Right lobe of liver (tissue), 6 donors: Measurements from ENCODE around the gene GOLGB1. TPM values are rescaled to one million over a fixed set of nuclear protein-coding genes. Genes with fewer than 3 reads are reported as not detected.

ENCODE experiments used
- ATAC-seq, 4 donors: fragments of 200-7000 bp; cut with Tn5 transposase; one replicate each; pipeline ENCODE4 v1.9.1; 2020; ENCODE audit warnings: mild to moderate bottlenecking in 4 of 4, moderate library complexity in 4 of 4
- DNase-seq, 3 donors: peaks; one replicate each; pipeline ENCODE4 v3.0.0-alpha.2; 2020
- H3K27ac ChIP-seq, 3 donors: fragments of 200-600 bp; one replicate each; pipeline ENCODE4 v1.8.0; 2022
- H3K27me3 ChIP-seq, 2 donors: fragments of 200-600 bp; one replicate each; pipeline ENCODE4 v1.8.0; 2022
- H3K36me3 ChIP-seq, 4 donors: fragments of 200-600 bp; sonication (generic) in 1 of 4; one replicate each; pipeline versions ENCODE4 v1.5.1 to v1.8.0; 2017 to 2022; ENCODE audit warnings: control low read depth in 1 of 4
- H3K4me1 ChIP-seq, 4 donors: fragments of 200-600 bp; sonication (generic) in 1 of 4; one replicate each; pipeline versions ENCODE4 v1.5.1 to v1.8.0; 2017 to 2022; ENCODE audit warnings: control low read depth in 1 of 4
- H3K4me3 ChIP-seq, 3 donors: fragments of 200-600 bp; one replicate each; pipeline ENCODE4 v1.8.0; 2022
- H3K9me3 ChIP-seq, 4 donors: fragments of 200-600 bp; sonication (generic) in 1 of 4; one replicate each; pipeline versions ENCODE4 v1.5.1 to v1.8.0; 2017 to 2022; ENCODE audit warnings: control low read depth in 1 of 4
- POLR2A ChIP-seq: fragments of 450-650 bp; IDR thresholded peaks from one replicate; pipeline ENCODE4 v1.6.1; 2017; ENCODE audit warnings: antibody characterized with exemption, mild to moderate bottlenecking
- WGBS: methylation state at CpG from one replicate; pipeline ENCODE4 v1.1.6; 2018; ENCODE audit warnings: low coverage, low lambda C conversion rate; ENCODE audit not compliant: insufficient coverage; ENCODE audit errors: missing lambda C conversion rate; 5-methylcytosine and 5-hydroxymethylcytosine counted together
- intact Hi-C, 2 donors: fragments of 100-400 bp; cut with DNase I; formaldehyde crosslinking; loops; one replicate each; pipeline versions ENCODE4 v1.11.2 to v1.14.1; 2022
- total RNA-seq, 6 experiments: library from RNA; depleted of rRNA in 2 of 6; stranded (reverse); fragments of >200 nt in 2 of 6; fragmentation: NEBNext Ultra II Directional in 3 of 6; extraction: Animal tissue kit (Norgen Biotek cat#: 25700) in 3 of 6; gene quantifications; one replicate each; pipeline versions ENCODE4 v1.1.0 to v1.2.4, GENCODE V29; 2016 to 2023
- TF ChIP-seq, protein P1 (sequence below), 4 donors: fragments of 200-600 bp in 3 of 4; fragments of 450-650 bp in 1 of 4; IDR thresholded peaks; one replicate each; pipeline versions ENCODE4 v1.5.1 to v1.8.0; 2016 to 2022; ENCODE audit warnings: antibody characterized with exemption in 4 of 4, mild to moderate bottlenecking in 2 of 4
- donor health status: DM: no; HTN: yes; CAD: no.
- donor health status: DM: no; HTN: no; CAD: no.
- donor health status: DM: no; HTN: no; CAD: no.
- donor health status: DM: no; HTN: yes; CAD: no.
- donor health status: DM: no; HTN: yes; CAD: no.

GOLGB1 gene
- total RNA-seq, 6 experiments from 2014 or later, result 26.8 to 31.7 (median 29.5) TPM

DNA sequence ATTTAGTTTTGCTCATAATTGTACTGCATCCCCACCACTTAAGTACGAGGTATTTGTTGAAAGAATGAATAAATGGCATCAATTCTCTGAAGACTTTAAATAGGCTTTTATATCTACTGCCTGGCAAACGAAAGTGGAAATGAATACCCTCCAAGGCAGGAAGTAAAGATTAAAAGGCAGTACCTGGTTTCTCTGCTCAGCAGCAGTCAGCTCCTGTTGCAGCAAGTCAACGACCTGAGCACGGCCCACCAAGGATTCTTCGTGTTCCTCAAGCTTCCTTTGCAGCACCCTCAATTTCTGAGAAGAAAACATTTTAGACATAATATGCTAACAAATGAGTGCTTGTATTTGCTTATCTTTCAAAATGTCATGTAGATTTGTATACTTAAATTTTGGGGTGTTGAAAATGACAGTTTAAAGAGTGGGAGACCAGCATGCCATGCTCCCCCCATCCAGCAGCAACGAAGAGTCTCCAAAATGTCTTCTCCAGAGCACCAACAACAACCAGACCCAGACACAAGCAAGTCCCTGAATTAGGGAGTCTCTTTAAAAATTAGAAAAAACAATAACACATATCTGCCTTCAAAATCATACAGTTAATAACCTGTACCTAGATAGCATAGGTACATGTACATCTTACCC lies 31.2 kb downstream of the GOLGB1 start:
- intact Hi-C loops, result no loop called here
- Histone ChIP-seq H3K4me3 (no peak overlapping the region), H3K27ac (no peak overlapping the region), H3K4me1 (no peaks in the 10 kb centered on the region), H3K27me3 (no peaks in the 10 kb centered on the region), H3K9me3 (no peaks in the 10 kb centered on the region), H3K36me3 (peaks cover 10 to 76% (median 41%) of the 10 kb centered on the region in 4 donors)
- TF ChIP-seq, protein P1, sequence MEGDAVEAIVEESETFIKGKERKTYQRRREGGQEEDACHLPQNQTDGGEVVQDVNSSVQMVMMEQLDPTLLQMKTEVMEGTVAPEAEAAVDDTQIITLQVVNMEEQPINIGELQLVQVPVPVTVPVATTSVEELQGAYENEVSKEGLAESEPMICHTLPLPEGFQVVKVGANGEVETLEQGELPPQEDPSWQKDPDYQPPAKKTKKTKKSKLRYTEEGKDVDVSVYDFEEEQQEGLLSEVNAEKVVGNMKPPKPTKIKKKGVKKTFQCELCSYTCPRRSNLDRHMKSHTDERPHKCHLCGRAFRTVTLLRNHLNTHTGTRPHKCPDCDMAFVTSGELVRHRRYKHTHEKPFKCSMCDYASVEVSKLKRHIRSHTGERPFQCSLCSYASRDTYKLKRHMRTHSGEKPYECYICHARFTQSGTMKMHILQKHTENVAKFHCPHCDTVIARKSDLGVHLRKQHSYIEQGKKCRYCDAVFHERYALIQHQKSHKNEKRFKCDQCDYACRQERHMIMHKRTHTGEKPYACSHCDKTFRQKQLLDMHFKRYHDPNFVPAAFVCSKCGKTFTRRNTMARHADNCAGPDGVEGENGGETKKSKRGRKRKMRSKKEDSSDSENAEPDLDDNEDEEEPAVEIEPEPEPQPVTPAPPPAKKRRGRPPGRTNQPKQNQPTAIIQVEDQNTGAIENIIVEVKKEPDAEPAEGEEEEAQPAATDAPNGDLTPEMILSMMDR (IDR thresholded peaks at IDR 0.05), result no peak
- no peak for TF ChIP-seq POLR2A
- no peak for DNase-seq
- ATAC-seq, result no peak
- 62% methylated on average over 6 of the region's 6 CpGs for WGBS

DNA sequence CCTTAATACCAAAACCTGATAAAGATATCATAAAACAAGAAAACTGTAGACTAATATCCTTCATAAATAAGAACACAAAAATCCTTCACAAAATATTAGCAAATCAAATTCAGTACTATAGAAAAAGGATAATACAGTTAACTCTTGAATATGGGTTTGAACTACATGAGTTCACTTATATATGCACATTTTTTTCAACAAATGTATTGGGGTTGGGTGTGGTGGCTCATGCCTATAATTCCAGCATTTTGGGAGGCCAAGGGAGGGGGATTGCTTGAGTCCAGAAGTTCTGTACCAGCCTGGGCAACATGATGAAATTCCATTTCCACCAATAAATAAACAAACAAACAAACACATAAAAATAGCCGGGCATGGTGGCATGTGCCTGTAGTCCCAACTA lies 39.2 kb downstream of the GOLGB1 start:
- ATAC-seq, result no peak
- Histone ChIP-seq H3K4me1 (no peaks in the 10 kb centered on the region), H3K27ac (no peak overlapping the region), H3K4me3 (no peak overlapping the region), H3K36me3 (peaks cover 0 to 20% (median 9%) of the 10 kb centered on the region in 4 donors), H3K27me3 (no peaks in the 10 kb centered on the region), H3K9me3 (no peaks in the 10 kb centered on the region)
- TF ChIP-seq POLR2A, result no peak
- TF ChIP-seq, protein P1 (IDR thresholded peaks at IDR 0.05), result no peak
- WGBS, result 100% methylated on average over 1 of the region's 1 CpG
- intact Hi-C loops, result no loop called here
- DNase-seq, result no peak

DNA sequence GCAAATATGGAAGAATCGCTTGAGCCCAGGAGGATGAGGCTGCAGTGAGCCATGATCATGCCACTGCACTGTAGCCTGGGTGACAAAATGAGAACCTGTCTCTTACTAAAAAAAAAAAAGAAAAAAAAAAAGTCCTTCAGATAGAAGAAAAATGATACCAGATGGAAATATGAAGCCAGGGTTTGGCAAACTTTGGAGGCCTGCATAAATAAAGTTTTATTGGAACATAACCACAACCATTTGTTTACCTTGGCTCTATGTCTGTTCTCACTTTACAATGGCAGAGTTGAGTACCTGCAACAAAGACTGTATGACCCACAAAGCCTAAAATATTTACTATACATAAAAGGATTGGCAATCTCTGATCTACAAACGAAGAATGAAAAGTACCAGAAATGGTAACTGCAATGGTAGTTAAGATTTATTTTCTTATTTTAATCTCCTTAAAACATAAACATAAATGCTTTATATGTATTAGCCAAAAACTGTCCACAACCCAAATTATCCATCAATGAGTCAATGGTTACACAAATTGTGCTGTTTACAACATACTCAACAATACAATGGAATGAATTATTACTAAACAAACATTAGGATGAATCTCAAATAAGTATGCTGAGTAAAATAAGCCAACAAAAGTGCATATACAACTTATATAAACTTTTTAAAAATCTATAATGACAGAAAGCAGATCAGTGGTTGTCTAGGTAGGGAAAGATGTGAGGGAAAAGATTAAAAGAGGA lies 41.8 kb downstream of the GOLGB1 start:
- no peaks in the 10 kb centered on the region for H3K4me1 ChIP-seq

DNA sequence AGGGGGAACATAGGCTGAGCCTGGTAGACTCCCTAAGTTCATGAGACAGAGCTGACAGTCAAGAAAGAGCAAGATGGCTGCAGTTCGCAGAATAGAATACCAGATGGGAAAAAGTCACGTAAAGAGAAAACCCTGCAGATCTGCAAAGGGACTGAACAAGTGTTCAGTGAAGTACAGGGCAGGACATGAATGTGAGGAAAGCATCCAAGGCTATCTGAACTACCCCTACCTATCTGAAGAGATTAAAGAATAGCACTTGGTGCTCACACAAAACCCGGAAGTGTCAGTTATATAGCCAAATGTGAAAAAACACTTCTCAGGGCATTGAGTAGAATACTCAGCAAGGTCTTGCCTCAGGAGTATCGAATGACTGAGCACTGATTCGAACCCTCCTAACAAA lies 44.0 kb downstream of the GOLGB1 start:
- H3K4me1 ChIP-seq, result no peaks in the 10 kb centered on the region
- DNase-seq, result no peak
- H3K4me3 ChIP-seq, result no peak overlapping the region
- no peaks in the 10 kb centered on the region for H3K9me3 ChIP-seq
- peaks cover 0 to 13% (median 5%) of the 10 kb centered on the region in 4 donors for H3K36me3 ChIP-seq
- no peak for ATAC-seq
- intact Hi-C loops, result no loop called here
- WGBS, result 96% methylated on average over 5 of the region's 5 CpGs
- no peak overlapping the region for H3K27ac ChIP-seq
- no peaks in the 10 kb centered on the region for H3K27me3 ChIP-seq
- TF ChIP-seq POLR2A, result no peak
- TF ChIP-seq, protein P1 (IDR thresholded peaks at IDR 0.05), result no peak

More for the DNA sequence above, 41.8 kb downstream of the GOLGB1 start:
- no peak for ATAC-seq
- H3K27me3 ChIP-seq, result no peaks in the 10 kb centered on the region
- TF ChIP-seq POLR2A, result no peak
- TF ChIP-seq, protein P1 (IDR thresholded peaks at IDR 0.05), result no peak
- no peak for DNase-seq
- no peaks in the 10 kb centered on the region for H3K9me3 ChIP-seq
- no peak overlapping the region for H3K4me3 ChIP-seq
- no peak overlapping the region for H3K27ac ChIP-seq
- peaks cover 0 to under 1% (median 0%) of the 10 kb centered on the region in 4 donors for H3K36me3 ChIP-seq
- WGBS, result 100% methylated on average over 2 of the region's 2 CpGs
- intact Hi-C loops, result no loop called here
